ENCODE measurements around the gene CREB5.
"Not testable (repeated sequence)": the region's sequence is repeated elsewhere in the genome, so short reads cannot be mapped to it uniquely, and the experiment has no call there.

The CREB5 gene

GRCh38 chr7:28758186-28758585 is 345.9 kb downstream of the CREB5 start:
- DNase-seq, result no peak

GRCh38 chr7:28759475-28759971 is 347.2 kb downstream of the CREB5 start:
- DNase-seq, result no peak

- DNase-seq, result no peak
Observed at GRCh38 chr7:28761505-28761904, 349.2 kb downstream of the CREB5 start.

- DNase-seq, result no peak
Observed at GRCh38 chr7:28762651-28763050, 350.3 kb downstream of the CREB5 start.

- no peak for DNase-seq
Observed at GRCh38 chr7:28766359-28766758, 354.0 kb downstream of the CREB5 start.

GRCh38 chr7:28767356-28767755 is 355.0 kb downstream of the CREB5 start:
- DNase-seq, result no peak

- DNase-seq, result peak; percentile 92 to 97
Observed at GRCh38 chr7:28768577-28769147, 356.3 kb downstream of the CREB5 start.

GRCh38 chr7:28771906-28772622 is 359.7 kb downstream of the CREB5 start:
- peak; percentile 64 to 67 for DNase-seq

GRCh38 chr7:28773423-28774145 is 361.3 kb downstream of the CREB5 start:
- DNase-seq, result no peak

GRCh38 chr7:28774261-28774988 is 362.1 kb downstream of the CREB5 start:
- no peak for DNase-seq

- no peak for DNase-seq
Observed at GRCh38 chr7:28776463-28777157, 364.3 kb downstream of the CREB5 start.

GRCh38 chr7:28778786-28779185 is 366.5 kb downstream of the CREB5 start:
- peak; percentile 47 to 51 for DNase-seq

GRCh38 chr7:28779954-28780353 is 367.6 kb downstream of the CREB5 start:
- peak; percentile 36 to 55 for DNase-seq

- peak; percentile 51 to 67 for DNase-seq
Observed at GRCh38 chr7:28782362-28782761, 370.0 kb downstream of the CREB5 start.

- no peak for DNase-seq
Observed at GRCh38 chr7:28784171-28784902, 372.0 kb downstream of the CREB5 start.

- DNase-seq, result no peak
Observed at GRCh38 chr7:28785041-28785995, 373.0 kb downstream of the CREB5 start.

- DNase-seq, result not testable (repeated sequence)
Observed at GRCh38 chr7:28786156-28786555, 373.8 kb downstream of the CREB5 start.

GRCh38 chr7:28787106-28787505 is 374.8 kb downstream of the CREB5 start:
- DNase-seq, result no peak

GRCh38 chr7:28790467-28790866 is 378.1 kb downstream of the CREB5 start:
- no peak for DNase-seq

- DNase-seq, result no peak
Observed at GRCh38 chr7:28792858-28793257, 380.5 kb downstream of the CREB5 start.
